Sigmoid colon (tissue), 4 donors: ENCODE results near the gene MPI.

Experiments
- CTCF ChIP-seq, 4 experiments: fragments of 450-650 bp in 3 of 4; fragments of 200-600 bp in 1 of 4; IDR thresholded peaks; one replicate each; pipeline ENCODE4 v1.5.1; 2016 to 2019; ENCODE audit warnings: antibody characterized with exemption in 4 of 4, mild to moderate bottlenecking in 3 of 4, moderate library complexity in 2 of 4
- POLR2AphosphoS5 ChIP-seq, 4 donors: sonication (generic); formaldehyde crosslinking; IDR thresholded peaks; one replicate each; pipeline ENCODE4 v1.6.1; 2017; ENCODE audit warnings: antibody characterized with exemption in 4 of 4

- TF ChIP-seq CTCF (IDR thresholded peaks at IDR 0.05): no peak
- no peak for TF ChIP-seq POLR2AphosphoS5 (IDR thresholded peaks at IDR 0.05)
Measured at GRCh38 chr15:74892931-74893330, 3.1 kb downstream of the MPI start.
